H9 (cell line): Measurements from ENCODE around the gene ZNF646. TPM values are rescaled to one million over a fixed set of nuclear protein-coding genes. Genes with fewer than 3 reads are reported as not detected.

Source experiments
- DNase-seq: peaks from one replicate; pipeline ENCODE4 v3.0.0-alpha.2; 2017
- H2AFZ ChIP-seq: one replicate; pipeline ENCODE4 v1.6.1; 2013; ENCODE audit warnings: mild to moderate bottlenecking, low read length, control low read depth, moderate library complexity
- H2AK5ac ChIP-seq: 2 replicates; pipeline ENCODE4 v1.6.1; 2013; ENCODE audit warnings: low read length, control low read depth, mixed read lengths; ENCODE audit not compliant: insufficient read length
- H2BK120ac ChIP-seq: one replicate; pipeline ENCODE4 v1.6.1; 2013; ENCODE audit warnings: low read depth, mild to moderate bottlenecking, low read length, control low read depth, inconsistent platforms; ENCODE audit not compliant: poor library complexity, severe bottlenecking
- H2BK12ac ChIP-seq: 2 replicates; pipeline ENCODE4 v1.6.1; 2013; ENCODE audit warnings: low read length, control low read depth, mixed read lengths, low read depth; ENCODE audit not compliant: insufficient read length
- H2BK15ac ChIP-seq: 2 replicates; pipeline ENCODE4 v1.6.1; 2013; ENCODE audit warnings: low read depth, low read length, control low read depth
- H2BK20ac ChIP-seq: one replicate; pipeline ENCODE4 v1.6.1; 2013; ENCODE audit warnings: low read depth, mild to moderate bottlenecking, low read length, control low read depth, inconsistent platforms; ENCODE audit not compliant: poor library complexity, severe bottlenecking
- H2BK5ac ChIP-seq: 2 replicates; pipeline ENCODE4 v1.6.1; 2013; ENCODE audit warnings: low read length, control low read depth, mixed read lengths; ENCODE audit not compliant: insufficient read length
- H3K14ac ChIP-seq: 2 replicates; pipeline ENCODE4 v1.6.1; 2013; ENCODE audit warnings: low read length, control low read depth; ENCODE audit not compliant: insufficient read depth
- H3K18ac ChIP-seq: 2 replicates; pipeline ENCODE4 v1.6.1; 2013; ENCODE audit warnings: low read depth, mild to moderate bottlenecking, mixed read lengths, low read length, control low read depth; ENCODE audit not compliant: insufficient read length
- H3K23ac ChIP-seq: 2 replicates; pipeline ENCODE4 v1.6.1; 2013; ENCODE audit warnings: low read length, control low read depth, mixed read lengths, low read depth; ENCODE audit not compliant: insufficient read length
- H3K23me2 ChIP-seq: 2 replicates; pipeline ENCODE4 v1.6.1; 2013; ENCODE audit warnings: low read depth, mild to moderate bottlenecking, mixed read lengths, low read length, control low read depth; ENCODE audit not compliant: insufficient read length, poor library complexity, severe bottlenecking
- H3K27ac ChIP-seq: 2 replicates; pipeline ENCODE4 v1.5.1; 2013; ENCODE audit warnings: low read length, control low read depth, mixed read lengths, low read depth; ENCODE audit not compliant: insufficient read length
- H3K27me3 ChIP-seq: 2 replicates; pipeline ENCODE4 v1.6.1; 2013; ENCODE audit warnings: low read length, control low read depth, inconsistent platforms; ENCODE audit not compliant: insufficient read depth
- H3K4ac ChIP-seq: 2 replicates; pipeline ENCODE4 v1.6.1; 2013; ENCODE audit warnings: low read depth, mild to moderate bottlenecking, control low read depth, inconsistent platforms, low read length, moderate library complexity
- H3K4me1 ChIP-seq: 2 replicates; pipeline ENCODE4 v1.6.1; 2013; ENCODE audit warnings: low read length, control low read depth, inconsistent platforms; ENCODE audit not compliant: insufficient read depth
- H3K4me2 ChIP-seq: 2 replicates; pipeline ENCODE4 v1.6.1; 2013; ENCODE audit warnings: low read length, control low read depth, mixed read lengths; ENCODE audit not compliant: insufficient read length, insufficient read depth
- H3K56ac ChIP-seq: 2 replicates; pipeline ENCODE4 v1.6.1; 2013; ENCODE audit warnings: low read depth, mild to moderate bottlenecking, mixed read lengths, low read length, control low read depth; ENCODE audit not compliant: insufficient read length
- H3K79me1 ChIP-seq: 2 replicates; pipeline ENCODE4 v1.6.1; 2013; ENCODE audit warnings: low read depth, mild to moderate bottlenecking, moderate library complexity, low read length, control low read depth, inconsistent platforms; ENCODE audit not compliant: insufficient read depth, poor library complexity, severe bottlenecking
- H3K79me2 ChIP-seq: 2 replicates; pipeline ENCODE4 v1.6.1; 2013; ENCODE audit warnings: low read length, control low read depth, inconsistent platforms; ENCODE audit not compliant: insufficient read depth
- H3K9ac ChIP-seq: 2 replicates; pipeline ENCODE4 v1.6.1; 2013; ENCODE audit warnings: low read length, control low read depth, mixed read lengths; ENCODE audit not compliant: insufficient read length; ENCODE audit errors: extremely low read depth
- H3K9me3 ChIP-seq: one replicate; pipeline ENCODE4 v1.6.1; 2013; ENCODE audit warnings: low read depth, low read length, inconsistent platforms; ENCODE audit not compliant: control insufficient read depth
- H3T11ph ChIP-seq: one replicate; pipeline ENCODE4 v1.6.1; 2013; ENCODE audit warnings: mild to moderate bottlenecking, low read length, control low read depth, inconsistent platforms
- H4K20me1 ChIP-seq: one replicate; pipeline ENCODE4 v1.6.1; 2013; ENCODE audit not compliant: control insufficient read depth, insufficient read length, insufficient read depth
- H4K5ac ChIP-seq: 2 replicates; pipeline ENCODE4 v1.6.1; 2013; ENCODE audit warnings: low read depth, mild to moderate bottlenecking, mixed read lengths, low read length, control low read depth; ENCODE audit not compliant: insufficient read length
- H4K8ac ChIP-seq: replicated peaks from 2 replicates; pipeline ENCODE4 v1.6.1; 2013; ENCODE audit warnings: low read length, control low read depth, mixed read lengths, low read depth; ENCODE audit not compliant: insufficient read length
- H4K91ac ChIP-seq: 2 replicates; pipeline ENCODE4 v1.6.1; 2013; ENCODE audit warnings: low read depth, mild to moderate bottlenecking, moderate library complexity, mixed read lengths, low read length, control low read depth; ENCODE audit not compliant: insufficient read length
- H3K27ac Mint-ChIP-seq, 3 experiments: 2 replicates in 2 of 3; 3 replicates in 1 of 3; pipeline ENCODE4 v1.8.0; 2020 to 2021; ENCODE audit warnings: mixed read lengths in 3 of 3, mild to moderate bottlenecking in 1 of 3, moderate library complexity in 1 of 3
- H3K27me3 Mint-ChIP-seq: 2 replicates; pipeline ENCODE4 v1.8.0; 2021; ENCODE audit warnings: low read depth, mild to moderate bottlenecking, moderate library complexity, mixed read lengths
- H3K36me3 Mint-ChIP-seq, 3 experiments: 2 replicates in 2 of 3; 3 replicates in 1 of 3; pipeline ENCODE4 v1.8.0; 2020 to 2021; ENCODE audit warnings: low read depth in 3 of 3, mixed read lengths in 3 of 3; ENCODE audit not compliant: insufficient read depth in 1 of 3
- H3K4me1 Mint-ChIP-seq, 2 experiments: 2 replicates each; pipeline ENCODE4 v1.8.0; 2020; ENCODE audit warnings: mixed read lengths in 2 of 2
- H3K4me3 Mint-ChIP-seq, 2 experiments: 2 replicates in 1 of 2; 3 replicates in 1 of 2; pipeline ENCODE4 v1.8.0; 2020 to 2021; ENCODE audit warnings: mild to moderate bottlenecking in 2 of 2, mixed read lengths in 2 of 2, moderate library complexity in 1 of 2
- H3K9me3 Mint-ChIP-seq, 2 experiments: 2 replicates in 1 of 2; 3 replicates in 1 of 2; pipeline ENCODE4 v1.8.0; 2020; ENCODE audit warnings: mild to moderate bottlenecking in 2 of 2, mixed read lengths in 2 of 2, moderate library complexity in 1 of 2
- CTCF ChIP-seq: fragments of 200-600 bp; sonication (generic); conservative IDR thresholded peaks from 3 replicates; pipeline ENCODE4 v1.8.0; 2021; ENCODE audit warnings: antibody characterized with exemption, mild to moderate bottlenecking
- WGBS: extraction: QIAGEN DNeasy Blood & Tissue Kit; methylation state at CpG from one replicate; pipeline ENCODE4 v1.1.7; 2013; ENCODE audit warnings: missing lambda C conversion rate, low lambda C conversion rate, mixed read lengths; ENCODE audit not compliant: insufficient read length; ENCODE audit errors: extremely low coverage; 5-methylcytosine and 5-hydroxymethylcytosine counted together
- total RNA-seq: library from RNA; stranded (reverse); gene quantifications from 2 replicates; pipeline ENCODE4 v1.2.1, GENCODE V29; 2021

ZNF646 gene
- total RNA-seq, 1 experiment from 2014 or later = 29.2 TPM

GRCh38 chr16:31043898-31044481 lies 30.2 kb upstream of the ZNF646 start:
- Histone ChIP-seq H3K4me2 (no peak overlapping the region), H2BK120ac (no peak overlapping the region), H3K4me1 (no peaks in the 10 kb centered on the region), H3T11ph (no peak overlapping the region), H3K27me3 (no peaks in the 10 kb centered on the region), H3K9me3 (no peaks in the 10 kb centered on the region), H4K8ac (no peak overlapping the region), H4K91ac (no peak overlapping the region), H3K4ac (no peak overlapping the region), H2BK12ac (no peak overlapping the region), H3K56ac (no peak overlapping the region), H3K14ac (no peak overlapping the region), H3K27ac (no peak overlapping the region), H3K9ac (no peak overlapping the region), H3K18ac (no peak overlapping the region), H2AK5ac (no peak overlapping the region), H3K23me2 (peaks cover 5% of the 10 kb centered on the region), H3K23ac (no peak overlapping the region), H2AFZ (no peak overlapping the region), H2BK5ac (no peak overlapping the region), H2BK20ac (no peak overlapping the region), H3K79me2 (no peaks in the 10 kb centered on the region), H2BK15ac (no peak overlapping the region), H4K5ac (no peak overlapping the region), H3K79me1 (no peaks in the 10 kb centered on the region), H4K20me1 (no peaks in the 10 kb centered on the region)
- H3K27ac Mint-ChIP-seq = no peak overlapping the region
- H3K36me3 Mint-ChIP-seq = peaks cover 0 to 6% (median 2%) of the 10 kb centered on the region in 3 experiments; a peak in 3 of 7 replicates
- TF ChIP-seq CTCF = no peak
- peaks cover 3% of the 10 kb centered on the region; the same call in 1 of the 2 replicates for H3K27me3 Mint-ChIP-seq
- H3K9me3 Mint-ChIP-seq = no peaks in the 10 kb centered on the region
- no peak overlapping the region for H3K4me3 Mint-ChIP-seq
- DNase-seq = no peak
- peaks cover 0 to 7% of the 10 kb centered on the region in 2 experiments; a peak in 1 of 4 replicates for H3K4me1 Mint-ChIP-seq
- no CpG with 5 or more reads among the region's 4 CpGs for WGBS
